Globus pallidus (tissue), 1 donor: ENCODE measurements around the gene KCTD2.
"Not testable (repeated sequence)": the region's sequence is repeated elsewhere in the genome, so short reads cannot be mapped to it uniquely, and the experiment has no call there.

Experiments
- DNase-seq: peaks from one replicate; pipeline ENCODE4 v3.0.0-alpha.2; 2015; ENCODE audit warnings: low spot score

Gene KCTD2

GRCh38 chr17:75051941-75052340 is 4.9 kb downstream of the KCTD2 start:
- DNase-seq, result no peak

GRCh38 chr17:75059369-75060345 is 12.6 kb downstream of the KCTD2 start:
- DNase-seq, result peak; percentile 85

DNA sequence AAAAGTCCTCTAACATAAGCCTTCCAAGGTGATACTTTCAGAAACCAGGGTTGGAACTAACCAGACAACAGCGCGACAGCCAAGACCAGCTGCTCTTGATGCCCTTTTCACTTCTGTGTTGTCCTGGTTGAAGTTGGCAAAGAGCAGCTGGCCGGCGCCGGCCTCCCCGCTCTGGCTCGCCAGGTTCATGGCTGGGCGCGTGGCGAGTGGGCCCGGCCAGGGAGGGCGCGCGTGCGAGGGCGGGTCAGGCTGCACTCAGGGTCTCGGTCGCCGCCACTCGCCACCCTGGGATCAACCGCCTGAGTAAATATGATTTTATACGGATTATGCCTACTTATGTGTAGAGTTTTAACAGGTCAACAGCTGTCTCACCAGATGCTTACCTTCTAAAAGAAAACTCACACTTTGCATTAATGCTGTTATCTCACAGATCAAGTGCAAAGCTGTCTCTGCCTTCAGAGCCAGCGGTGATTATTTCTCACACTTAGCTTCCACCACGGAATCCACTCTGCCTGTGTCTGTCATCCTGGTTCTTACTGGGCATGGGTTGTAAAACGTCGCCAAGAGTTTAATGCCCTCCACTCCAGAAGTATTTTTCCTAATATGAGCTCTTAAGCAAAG is 13.5 kb downstream of the KCTD2 start:
- DNase-seq, result no peak

GRCh38 chr17:75061055-75061438 is 14.0 kb downstream of the KCTD2 start:
- no peak for DNase-seq

DNA sequence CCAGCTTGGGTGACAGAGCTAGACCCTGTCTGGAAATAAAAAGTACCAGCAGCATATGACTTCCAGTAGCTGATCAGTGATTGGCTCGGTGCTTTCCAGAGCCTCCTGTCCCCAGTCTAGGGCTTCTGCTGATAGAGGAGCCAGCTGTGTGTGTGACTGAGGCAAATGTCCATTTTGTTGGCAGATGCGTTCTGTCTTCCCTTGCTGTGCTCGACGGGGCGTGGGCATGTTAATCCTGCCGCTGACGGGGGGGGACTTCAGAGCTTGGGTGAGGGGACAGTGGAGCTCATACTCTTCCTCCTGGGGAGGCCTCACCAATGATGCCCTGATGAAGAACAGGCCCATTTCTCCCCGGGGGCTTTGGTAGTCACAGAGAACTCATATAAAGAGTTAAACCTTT is 14.6 kb downstream of the KCTD2 start:
- no peak for DNase-seq

DNA sequence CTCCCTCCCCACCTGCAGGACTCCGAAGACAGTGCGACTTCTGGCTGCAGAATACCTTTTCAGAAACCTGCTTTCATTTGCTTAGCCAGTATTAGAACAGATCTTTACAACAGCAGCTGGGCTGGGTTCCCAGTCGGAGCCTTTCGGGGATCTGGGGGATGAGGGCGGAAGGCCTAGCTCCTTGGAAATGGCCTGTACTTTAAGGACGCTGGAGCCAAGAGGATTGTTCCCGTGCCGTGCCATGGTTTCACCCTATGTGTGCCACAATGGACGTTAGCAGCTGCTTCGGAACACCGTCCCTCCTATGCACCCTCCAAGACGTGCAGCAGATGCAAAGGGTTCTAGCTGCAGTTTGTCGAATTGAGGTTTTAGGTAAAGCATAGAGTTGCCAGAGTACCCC is 16.2 kb downstream of the KCTD2 start:
- no peak for DNase-seq

DNA sequence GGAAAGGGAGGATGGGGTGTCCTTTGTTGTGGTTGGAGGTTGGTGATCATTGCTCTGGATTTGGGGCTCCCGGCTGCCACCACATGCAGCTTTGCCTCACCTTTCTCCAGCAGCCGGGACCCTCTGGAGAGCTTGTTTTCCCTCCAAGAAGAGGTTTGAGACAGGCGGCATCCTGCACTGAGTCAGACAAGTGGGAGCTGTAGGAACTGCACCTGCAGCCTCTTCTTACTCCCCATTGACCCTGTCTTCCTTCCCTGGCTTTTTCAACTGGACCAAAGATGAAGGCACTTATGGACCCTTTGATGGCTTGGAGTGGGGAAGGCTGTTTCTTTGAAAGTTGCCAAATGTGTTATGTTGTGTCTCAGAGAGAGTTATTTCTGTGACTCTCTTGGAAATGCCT is 16.6 kb downstream of the KCTD2 start:
- no peak for DNase-seq

DNA sequence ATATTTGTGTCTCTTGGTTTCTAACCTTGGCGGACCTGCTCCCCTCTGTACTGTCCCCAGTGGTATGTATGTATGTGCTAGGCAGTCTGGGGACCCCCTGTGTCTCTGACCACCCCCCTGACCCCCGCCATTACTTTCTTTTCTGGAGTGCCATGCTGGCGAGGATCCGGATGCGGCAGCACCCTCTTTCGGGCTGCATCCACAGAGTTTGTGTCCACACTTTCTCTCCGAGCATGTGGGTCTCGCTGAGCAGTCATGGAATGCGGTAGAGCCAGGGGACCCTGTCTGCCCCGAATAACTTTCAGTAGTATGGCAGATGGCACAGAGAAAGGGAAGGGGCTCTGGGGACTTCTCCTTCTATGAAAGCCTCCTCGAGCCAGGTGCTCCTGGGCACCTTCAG is 17.0 kb downstream of the KCTD2 start:
- no peak for DNase-seq

DNA sequence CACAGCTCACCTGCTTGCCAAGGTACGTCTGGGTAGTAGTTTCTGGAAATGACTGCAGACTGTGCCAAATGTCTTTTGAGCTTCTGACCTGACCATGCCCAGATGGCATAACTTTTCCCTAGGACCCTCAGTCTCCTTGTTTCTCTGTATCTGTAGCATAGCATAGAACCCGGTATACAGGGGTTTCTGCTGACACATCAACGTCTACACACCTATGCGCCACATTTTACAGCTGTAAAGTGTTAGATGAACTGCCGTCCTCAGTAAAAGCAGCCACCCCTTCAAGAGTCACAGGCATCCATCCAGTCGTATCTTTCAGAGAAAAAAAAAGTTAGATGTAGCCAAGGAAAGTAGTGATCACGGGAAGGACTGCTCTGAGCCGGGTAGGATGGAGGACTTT is 17.4 kb downstream of the KCTD2 start:
- no peak for DNase-seq

GRCh38 chr17:75064867-75065561 is 18.0 kb downstream of the KCTD2 start:
- no peak for DNase-seq

DNA sequence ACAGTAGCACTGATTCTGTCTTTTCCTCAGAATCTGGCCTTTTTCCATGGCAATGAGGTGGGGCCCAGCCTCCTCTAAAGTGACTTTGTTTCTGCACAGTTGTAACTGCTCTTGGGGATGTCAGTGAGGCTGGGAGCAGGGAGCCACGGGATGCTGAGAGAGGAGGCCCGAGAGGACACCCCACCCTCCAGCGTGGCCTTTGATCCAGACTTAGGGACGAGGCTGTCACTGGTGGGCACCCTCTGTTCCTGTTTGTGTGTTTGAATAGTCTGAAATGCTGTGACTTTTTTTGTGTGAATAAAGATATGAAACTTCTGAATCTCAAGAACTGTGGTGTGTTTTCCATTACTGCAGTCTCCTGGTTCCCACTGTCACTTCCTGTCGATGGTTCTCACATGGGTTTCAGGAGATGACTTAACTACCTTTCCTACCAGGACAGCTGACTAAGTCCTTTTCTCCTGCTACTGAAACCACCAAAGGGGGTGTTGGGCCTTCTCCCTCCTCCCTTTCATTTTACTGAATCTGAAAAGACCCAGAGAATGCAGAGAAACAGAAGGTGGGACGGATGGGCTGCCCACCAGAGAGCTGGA is 18.6 kb downstream of the KCTD2 start:
- DNase-seq, result no peak

GRCh38 chr17:75067856-75068255 is 20.8 kb downstream of the KCTD2 start:
- DNase-seq, result no peak

- no peak for DNase-seq
These were observed 21.7 kb downstream of the KCTD2 start for GRCh38 chr17:75068750-75069149.

DNA sequence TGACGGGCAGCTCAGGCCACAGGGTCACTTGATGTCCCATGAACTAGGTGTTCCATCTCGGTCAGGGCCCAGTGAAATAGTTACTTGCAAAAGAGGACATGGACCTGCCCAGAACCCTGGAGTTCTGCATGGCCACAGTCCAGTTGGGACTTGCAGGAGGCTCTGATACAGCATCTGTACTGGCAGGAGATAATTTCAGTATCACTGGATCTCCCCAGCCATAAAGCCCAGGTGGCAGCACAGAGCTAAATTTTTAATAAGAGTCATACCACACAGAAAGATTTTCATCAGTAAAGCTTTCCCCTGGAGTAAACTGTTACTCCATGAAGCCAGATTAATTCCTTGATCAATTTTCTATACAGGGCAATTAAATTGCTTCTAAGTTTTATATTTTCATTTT is 22.8 kb downstream of the KCTD2 start:
- DNase-seq, result no peak

DNA sequence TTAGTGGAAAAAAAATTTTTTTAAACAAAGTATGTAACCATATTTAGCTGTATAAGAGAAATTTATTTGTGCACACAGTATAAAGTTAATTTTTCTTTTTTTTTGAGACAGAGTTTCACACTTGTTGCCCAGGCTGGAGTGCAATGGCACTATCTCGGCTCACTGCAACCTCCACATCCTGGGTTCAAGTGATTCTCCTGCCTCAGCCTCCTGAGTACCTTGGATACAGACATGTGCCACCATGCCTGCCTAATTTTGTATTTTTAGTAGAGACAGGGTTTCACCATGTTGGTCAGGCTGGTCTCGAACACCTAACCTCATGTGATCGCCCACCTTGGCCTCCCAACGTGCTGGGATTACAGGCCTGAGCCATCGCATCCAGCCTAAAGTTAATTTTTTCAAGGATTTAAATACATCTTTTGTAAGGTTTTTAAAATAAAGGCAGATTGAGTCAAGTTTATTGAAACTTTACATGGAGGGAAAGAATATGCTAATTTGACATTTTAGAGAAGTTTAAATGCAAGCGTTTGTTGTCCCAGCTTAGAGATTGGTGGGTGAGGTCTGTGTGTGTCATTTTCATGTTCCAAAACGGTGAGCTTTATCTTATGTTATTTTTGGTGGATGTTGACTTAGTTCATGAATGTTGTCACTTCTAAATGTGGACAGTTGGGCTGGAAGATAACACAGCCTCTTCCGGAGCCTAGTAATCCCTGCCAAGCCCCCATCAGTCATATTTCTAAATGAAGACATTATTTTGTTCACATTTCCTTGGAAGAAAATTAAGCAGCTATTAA is 24.6 kb downstream of the KCTD2 start:
- not testable (repeated sequence) for DNase-seq

DNA sequence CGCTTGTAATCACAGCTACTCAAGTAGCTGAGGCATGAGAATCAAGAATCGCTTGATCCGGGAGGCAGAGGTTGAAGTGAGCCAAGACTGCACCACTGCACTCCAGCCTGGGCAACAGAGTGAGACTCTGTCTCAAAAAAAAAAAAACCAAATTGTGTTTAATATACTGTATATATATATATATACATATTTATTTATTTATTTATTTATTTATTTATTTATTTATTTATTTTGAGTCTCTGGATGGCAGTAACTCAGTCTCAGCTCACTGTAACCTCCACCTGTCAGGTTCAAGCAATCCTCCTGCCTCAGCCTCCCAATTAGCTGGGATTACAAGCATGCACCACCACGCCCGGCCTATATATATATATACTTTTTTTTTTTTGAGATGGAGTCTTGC is 25.9 kb downstream of the KCTD2 start:
- DNase-seq, result not testable (repeated sequence)

GRCh38 chr17:75073618-75074047 is 26.6 kb downstream of the KCTD2 start:
- no peak for DNase-seq

DNA sequence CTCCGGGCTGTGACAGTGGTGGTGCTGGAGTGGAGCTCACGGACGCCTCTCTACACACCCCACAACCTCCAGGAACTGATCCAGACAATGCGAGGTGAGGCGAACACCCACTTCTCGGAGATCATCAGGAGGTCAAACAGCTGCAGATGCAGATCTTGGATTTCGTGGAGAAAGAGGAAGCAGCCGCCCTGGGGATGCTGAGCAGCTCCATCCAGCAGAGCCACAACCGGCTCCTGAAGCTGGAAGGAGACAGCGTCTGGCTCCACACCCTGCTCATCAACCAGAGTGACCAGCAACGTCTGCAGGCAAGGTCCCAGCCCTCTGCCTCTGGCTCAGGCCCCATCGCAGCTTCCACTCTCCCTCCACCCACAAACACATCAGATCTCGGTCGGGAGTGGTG is 27.5 kb downstream of the KCTD2 start:
- no peak for DNase-seq

- no peak for DNase-seq
These were observed 28.7 kb downstream of the KCTD2 start for GRCh38 chr17:75075597-75076336.

- DNase-seq, result no peak
These were observed 30.1 kb downstream of the KCTD2 start for GRCh38 chr17:75077072-75077495.
